Hepatocyte (in vitro differentiated cells): ENCODE data around the gene TELO2.

Source experiments
- CTCF ChIP-seq: fragments of 200-600 bp; sonication (generic); IDR thresholded peaks from 2 replicates; pipeline ENCODE4 v1.5.1; 2016; ENCODE audit warnings: antibody characterized with exemption, mild to moderate bottlenecking; ENCODE audit not compliant: poor library complexity
- EZH2phosphoT487 ChIP-seq: fragments of 200-600 bp; sonication (generic); IDR thresholded peaks from one replicate; pipeline ENCODE4 v1.6.1; 2018; ENCODE audit warnings: antibody characterized with exemption, mild to moderate bottlenecking, low read depth, moderate library complexity; ENCODE audit not compliant: unreplicated experiment, severe bottlenecking

GRCh38 chr16:1470481-1471251 lies 22.5 kb upstream of the TELO2 start:
- TF ChIP-seq CTCF (no peak), EZH2phosphoT487 (no peak)
